Duodenal mucosa (tissue), 2 donors: ENCODE results near the gene ARMCX1.
"Not testable (repeated sequence)": the region's sequence is repeated elsewhere in the genome, so short reads cannot be mapped to it uniquely, and the experiment has no call there.

Source experiments
- H3K27ac ChIP-seq: one replicate; pipeline ENCODE4 v1.7.0; 2013; ENCODE audit warnings: low read depth, low read length
- H3K27me3 ChIP-seq, 2 donors: one replicate each; pipeline ENCODE4 v1.7.0; 2013; ENCODE audit warnings: low read length in 2 of 2, control low read depth in 1 of 2; ENCODE audit not compliant: insufficient read depth in 2 of 2, control insufficient read depth in 1 of 2
- H3K36me3 ChIP-seq, 2 donors: one replicate each; pipeline ENCODE4 v1.7.0; 2013; ENCODE audit warnings: low read length in 2 of 2, control low read depth in 1 of 2; ENCODE audit not compliant: insufficient read depth in 2 of 2, control insufficient read depth in 1 of 2
- H3K4me1 ChIP-seq, 2 donors: one replicate each; pipeline ENCODE4 v1.7.0; 2013; ENCODE audit warnings: low read length in 2 of 2, control low read depth in 1 of 2; ENCODE audit not compliant: insufficient read depth in 2 of 2, control insufficient read depth in 1 of 2
- H3K4me3 ChIP-seq, 2 donors: one replicate each; pipeline ENCODE4 v1.7.0; 2013; ENCODE audit warnings: low read length in 2 of 2, low read depth in 1 of 2
- H3K9ac ChIP-seq, 2 donors: one replicate each; pipeline ENCODE4 v1.7.0; 2013; ENCODE audit warnings: low read length in 2 of 2, low read depth in 1 of 2
- H3K9me3 ChIP-seq, 2 donors: one replicate each; pipeline ENCODE4 v1.7.0; 2013; ENCODE audit warnings: low read length in 2 of 2, control low read depth in 1 of 2; ENCODE audit not compliant: control insufficient read depth in 1 of 2

Gene ARMCX1

DNA sequence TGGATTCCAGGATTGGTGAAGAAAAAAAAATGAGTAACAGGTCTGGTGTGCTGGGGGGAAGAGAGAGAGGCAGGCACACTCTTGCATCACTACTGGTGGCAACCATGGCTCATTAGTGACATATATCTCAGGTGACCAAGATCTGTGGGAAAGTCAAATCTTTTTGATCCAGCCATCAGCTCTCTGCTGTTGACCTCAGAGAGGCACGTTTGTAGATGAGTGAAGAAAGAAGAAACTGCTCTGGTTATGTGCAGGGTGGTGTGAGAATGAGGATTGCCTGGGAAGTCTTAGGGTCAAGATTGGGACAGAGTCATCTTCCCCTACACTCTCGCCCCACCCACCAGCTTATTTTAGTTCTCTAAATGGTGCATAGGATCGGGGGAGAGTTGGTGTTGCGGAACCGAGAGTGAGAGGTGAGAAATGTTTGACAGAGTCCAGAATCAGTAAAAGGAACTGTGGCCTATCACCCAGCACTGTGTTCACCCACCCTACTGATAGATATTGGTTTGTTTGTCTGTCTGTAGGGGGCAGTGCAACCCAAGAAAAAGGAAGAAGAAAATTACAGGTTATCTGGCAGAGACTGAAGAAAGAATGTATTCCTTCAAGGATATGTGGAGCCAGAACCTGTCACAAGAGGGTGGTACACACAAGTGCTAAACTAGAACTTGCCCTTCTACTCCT is 45.5 kb downstream of the ARMCX1 start:
- Histone ChIP-seq H3K27me3 (no peaks in the 10 kb centered on the region), H3K4me1 (no peaks in the 10 kb centered on the region), H3K4me3 (no peak overlapping the region), H3K9me3 (no peaks in the 10 kb centered on the region), H3K36me3 (no peaks in the 10 kb centered on the region), H3K27ac (no peak overlapping the region), H3K9ac (no peak overlapping the region)

GRCh38 chrX:101599592-101599991 is 49.2 kb downstream of the ARMCX1 start:
- not testable (repeated sequence) for H3K4me1 ChIP-seq, H3K9me3 ChIP-seq, H3K9ac ChIP-seq

GRCh38 chrX:101602077-101602476 is 51.7 kb downstream of the ARMCX1 start:
- Histone ChIP-seq H3K9me3 (no peaks in the 10 kb centered on the region), H3K4me3 (no peak overlapping the region), H3K4me1 (no peaks in the 10 kb centered on the region), H3K27me3 (no peaks in the 10 kb centered on the region), H3K36me3 (no peaks in the 10 kb centered on the region), H3K27ac (no peak overlapping the region), H3K9ac (no peak overlapping the region)

More at GRCh38 chrX:101599592-101599991, 49.2 kb downstream of the ARMCX1 start:
- H3K4me3 ChIP-seq, H3K27me3 ChIP-seq, H3K27ac ChIP-seq, H3K36me3 ChIP-seq: not testable (repeated sequence)
